PC-9 (cell line): ENCODE results near the gene LENG1.

ENCODE experiments used
- EZH2 ChIP-seq: fragments of 200-600 bp; sonication (generic); IDR thresholded peaks from 2 replicates; pipeline ENCODE4 v1.8.0; 2017; ENCODE audit warnings: antibody characterized with exemption, low read depth
- TF ChIP-seq, protein P1 (sequence below): fragments of 200-600 bp; sonication (generic); conservative IDR thresholded peaks from 2 replicates; pipeline ENCODE4 v1.6.1; 2017; ENCODE audit warnings: mixed run types, antibody characterized with exemption, mild to moderate bottlenecking, moderate library complexity

DNA sequence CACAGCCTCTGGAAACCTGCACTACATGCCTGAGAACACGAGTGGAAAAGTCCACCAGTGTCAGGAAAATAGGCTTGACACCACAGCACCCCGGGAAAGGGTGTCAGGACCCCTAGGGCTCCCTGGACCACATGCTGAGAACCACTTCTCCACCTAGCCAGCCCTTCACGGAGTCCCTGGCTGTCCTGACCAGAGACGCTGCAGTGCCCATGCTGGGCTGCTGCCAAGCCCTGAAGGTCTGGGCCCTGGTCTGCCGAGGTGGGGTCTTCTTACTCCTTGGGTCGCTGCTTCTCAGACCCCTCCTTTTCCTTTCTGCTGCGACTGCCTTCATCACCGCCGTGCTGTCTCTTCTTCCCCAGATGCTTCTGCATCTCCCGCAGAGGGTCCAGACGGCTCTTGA, 3.0 kb downstream of the LENG1 start:
- TF ChIP-seq, protein P1, sequence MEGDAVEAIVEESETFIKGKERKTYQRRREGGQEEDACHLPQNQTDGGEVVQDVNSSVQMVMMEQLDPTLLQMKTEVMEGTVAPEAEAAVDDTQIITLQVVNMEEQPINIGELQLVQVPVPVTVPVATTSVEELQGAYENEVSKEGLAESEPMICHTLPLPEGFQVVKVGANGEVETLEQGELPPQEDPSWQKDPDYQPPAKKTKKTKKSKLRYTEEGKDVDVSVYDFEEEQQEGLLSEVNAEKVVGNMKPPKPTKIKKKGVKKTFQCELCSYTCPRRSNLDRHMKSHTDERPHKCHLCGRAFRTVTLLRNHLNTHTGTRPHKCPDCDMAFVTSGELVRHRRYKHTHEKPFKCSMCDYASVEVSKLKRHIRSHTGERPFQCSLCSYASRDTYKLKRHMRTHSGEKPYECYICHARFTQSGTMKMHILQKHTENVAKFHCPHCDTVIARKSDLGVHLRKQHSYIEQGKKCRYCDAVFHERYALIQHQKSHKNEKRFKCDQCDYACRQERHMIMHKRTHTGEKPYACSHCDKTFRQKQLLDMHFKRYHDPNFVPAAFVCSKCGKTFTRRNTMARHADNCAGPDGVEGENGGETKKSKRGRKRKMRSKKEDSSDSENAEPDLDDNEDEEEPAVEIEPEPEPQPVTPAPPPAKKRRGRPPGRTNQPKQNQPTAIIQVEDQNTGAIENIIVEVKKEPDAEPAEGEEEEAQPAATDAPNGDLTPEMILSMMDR: no peak
- TF ChIP-seq EZH2: no peak
